GM12878 (cell line): Measurements from ENCODE around the gene PRRC2C. TPM values are rescaled to one million over a fixed set of nuclear protein-coding genes. Genes with fewer than 3 reads are reported as not detected.

ENCODE experiments used
- CHD2 ChIP-seq: IDR thresholded peaks from 2 replicates; pipeline ENCODE4 v1.6.1; 2011; ENCODE audit warnings: low read depth, low read length, improper control_type of control experiment, borderline replicate concordance
- CREB1 ChIP-seq: IDR thresholded peaks from 2 replicates; pipeline ENCODE4 v1.6.1; 2012; ENCODE audit warnings: low read depth, mild to moderate bottlenecking, inconsistent platforms
- EED ChIP-seq: sonication (generic); IDR thresholded peaks from 2 replicates; pipeline ENCODE4 v1.6.1; 2016; ENCODE audit warnings: antibody characterized with exemption, low read depth
- EGR1 ChIP-seq, 2 experiments: IDR thresholded peaks; 1 replicate in 1 of 2; 2 replicates in 1 of 2; pipeline ENCODE4 v1.6.1; 2011 to 2012; ENCODE audit warnings: low read depth in 2 of 2, low read length in 2 of 2, borderline replicate concordance in 1 of 2, mild to moderate bottlenecking in 1 of 2, moderate library complexity in 1 of 2
- ETV6 ChIP-seq, 2 experiments: fragments of 450-650 bp in 1 of 2; IDR thresholded peaks in 1 of 2; conservative IDR thresholded peaks in 1 of 2; 2 replicates each; pipeline ENCODE4 v1.6.1; 2014; ENCODE audit warnings: antibody characterized with exemption in 1 of 2, borderline replicate concordance in 1 of 2, low read depth in 1 of 2, mild to moderate bottlenecking in 1 of 2, moderate library complexity in 1 of 2
- HDAC6 ChIP-seq: fragments of 200-600 bp; sonication (generic); IDR thresholded peaks from one replicate; pipeline ENCODE4 v1.8.0; 2017; ENCODE audit warnings: antibody characterized with exemption; ENCODE audit not compliant: unreplicated experiment
- IKZF1 ChIP-seq: fragments of 450-650 bp; conservative IDR thresholded peaks from 2 replicates; pipeline ENCODE4 v1.6.1; 2017; ENCODE audit warnings: antibody characterized with exemption, mild to moderate bottlenecking
- IRF5 ChIP-seq: fragments of 450-650 bp; IDR thresholded peaks from 2 replicates; pipeline ENCODE4 v1.6.1; 2017; ENCODE audit warnings: borderline replicate concordance
- KDM1A ChIP-seq: fragments of 200-600 bp; sonication (generic); IDR thresholded peaks from 2 replicates; pipeline ENCODE4 v1.6.1; 2016; ENCODE audit warnings: borderline replicate concordance
- NFYB ChIP-seq: IDR thresholded peaks from 2 replicates; pipeline ENCODE4 v1.6.1; 2011; ENCODE audit warnings: low read depth, mild to moderate bottlenecking, low read length, improper control_type of control experiment, moderate library complexity; ENCODE audit not compliant: insufficient read depth
- NR2C1 ChIP-seq: fragments of 450-650 bp; IDR thresholded peaks from 2 replicates; pipeline ENCODE4 v1.6.1; 2017; ENCODE audit warnings: antibody characterized with exemption, mild to moderate bottlenecking, moderate library complexity
- NR2C2 ChIP-seq: IDR thresholded peaks from 2 replicates; pipeline ENCODE4 v1.6.1; 2011; ENCODE audit warnings: borderline replicate concordance, low read depth; ENCODE audit not compliant: control insufficient read depth, insufficient read length
- NRF1 ChIP-seq: conservative IDR thresholded peaks from 2 replicates; pipeline ENCODE4 v1.6.1; 2011; ENCODE audit warnings: mild to moderate bottlenecking, low read depth, low read length, improper control_type of control experiment
- PAX5 ChIP-seq: IDR thresholded peaks from 2 replicates; pipeline ENCODE4 v1.6.1; 2011; ENCODE audit warnings: low read depth, low read length, borderline replicate concordance
- PAX8 ChIP-seq: fragments of 450-650 bp; IDR thresholded peaks from 2 replicates; pipeline ENCODE4 v1.6.1; 2017; ENCODE audit warnings: mild to moderate bottlenecking, moderate library complexity
- POLR2A ChIP-seq: IDR thresholded peaks from 2 replicates; pipeline ENCODE4 v1.6.1; 2011; ENCODE audit warnings: low read depth, mild to moderate bottlenecking, low read length
- RB1 ChIP-seq: fragments of 450-650 bp; formaldehyde crosslinking; IDR thresholded peaks from 2 replicates; pipeline ENCODE4 v1.6.1; 2017; ENCODE audit warnings: mild to moderate bottlenecking, borderline replicate concordance
- RFX5 ChIP-seq: IDR thresholded peaks from 2 replicates; pipeline ENCODE4 v1.6.1; 2011; ENCODE audit warnings: low read depth, low read length, improper control_type of control experiment
- SMAD1 ChIP-seq: fragments of 450-650 bp; IDR thresholded peaks from 2 replicates; pipeline ENCODE4 v1.6.1; 2018; ENCODE audit warnings: mild to moderate bottlenecking, low read depth; ENCODE audit not compliant: partially characterized antibody
- SREBF1 ChIP-seq: IDR thresholded peaks from 2 replicates; pipeline ENCODE4 v1.6.1; 2012; ENCODE audit warnings: mild to moderate bottlenecking, low read length
- TCF3 ChIP-seq: IDR thresholded peaks from 2 replicates; pipeline ENCODE4 v1.6.1; 2012; ENCODE audit warnings: low read depth, mild to moderate bottlenecking, low read length, borderline replicate concordance; ENCODE audit not compliant: insufficient read depth
- ZBTB4 ChIP-seq: fragments of 450-650 bp; formaldehyde crosslinking; IDR thresholded peaks from 2 replicates; pipeline ENCODE4 v1.4.0; 2022; ENCODE audit warnings: mild to moderate bottlenecking, moderate library complexity
- ZNF24 ChIP-seq: fragments of 450-650 bp; IDR thresholded peaks from 2 replicates; pipeline ENCODE4 v1.6.1; 2017; ENCODE audit warnings: antibody characterized with exemption, mild to moderate bottlenecking
- ZNF384 ChIP-seq: IDR thresholded peaks from 2 replicates; pipeline ENCODE4 v1.6.1; 2012; ENCODE audit warnings: low read depth, mild to moderate bottlenecking, low read length, improper control_type of control experiment, borderline replicate concordance
- ZSCAN29 ChIP-seq: fragments of 450-650 bp; IDR thresholded peaks from 2 replicates; pipeline ENCODE4 v1.6.1; 2017; ENCODE audit warnings: mild to moderate bottlenecking, moderate library complexity
- ZZZ3 ChIP-seq: IDR thresholded peaks from 2 replicates; pipeline ENCODE4 v1.6.1; 2011; ENCODE audit warnings: low read depth; ENCODE audit not compliant: control insufficient read depth, insufficient read length
- polyA plus RNA-seq, 11 experiments: library from polyadenylated mRNA; depleted of rRNA in 4 of 11; unstranded in 6 of 11; stranded (reverse) in 5 of 11; fragments of >200 nt; fragmentation: Nextera tagmentation in 4 of 11; fragmentation: Illumina TruSeq in 1 of 11; extraction: Ambion mirVana in 4 of 11; extraction: Trizol in 1 of 11; gene quantifications; 1 replicate in 1 of 11; 2 replicates in 10 of 11; pipeline versions ENCODE4 v1.2.1 to v1.2.3, GENCODE V29; 2011 to 2016; ENCODE audit warnings: inconsistent platforms in 2 of 11, missing spikeins in 2 of 11, low read depth in 1 of 11
- total RNA-seq, 4 experiments: library from RNA; depleted of rRNA in 3 of 4; stranded (reverse); fragments of >200 nt in 3 of 4; fragmentation: Illumina TruSeq in 1 of 4; extraction: Trizol in 1 of 4; gene quantifications; 2 replicates each; pipeline versions ENCODE4 v1.2.1 to v1.2.3, GENCODE V29; 2013 to 2021
- TF ChIP-seq, protein P1 (sequence below): fragments of 450-650 bp; IDR thresholded peaks from 2 replicates; pipeline ENCODE4 v1.6.1; 2017; ENCODE audit warnings: mild to moderate bottlenecking, low read depth, inconsistent platforms; ENCODE audit not compliant: poor library complexity, severe bottlenecking

PRRC2C gene
- total and polyA plus RNA-seq, 10 of the 15 experiments (the other 5 are each of a cell fraction or from before 2014, with no cell fraction given): 53.4 to 182 (median 91.8) TPM

- TF ChIP-seq ETV6 (conservative IDR thresholded peaks at IDR 0.05 in 1 of 2, IDR thresholded peaks at IDR 0.05 in 1 of 2; ENCODE audit: borderline replicate concordance in 1 of 2, low read depth in 1 of 2) (no peak), NR2C1 (no peak), ZNF384 (peak; percentile 92), EED (no peak), ZBTB4 (CRISPR knock-in tag) (no peak), HDAC6 (no peak), NFYB (no peak), RFX5 (no peak), NR2C2 (no peak), TCF3 (0 out of 2 replicates have a peak, but pooled peaks have one; percentile 14), IRF5 (no peak), PAX5 (no peak), SMAD1 (no peak), NRF1 (no peak), CHD2 (no peak), ZNF24 (no peak), PAX8 (no peak), POLR2A (no peak), RB1 (no peak), IKZF1 (no peak), SREBF1 (no peak), ZSCAN29 (no peak), KDM1A (no peak), CREB1 (0 out of 2 replicates have a peak, but pooled peaks have one; percentile 18), EGR1 (IDR thresholded peaks at IDR 0.05; ENCODE audit: borderline replicate concordance in 1 of 2, low read depth in 2 of 2, low read length in 2 of 2) (0 out of 3 replicates have a peak, but pooled peaks of 1 of the 2 experiments have one; percentile 20), ZZZ3 (no peak)
- TF ChIP-seq, protein P1, sequence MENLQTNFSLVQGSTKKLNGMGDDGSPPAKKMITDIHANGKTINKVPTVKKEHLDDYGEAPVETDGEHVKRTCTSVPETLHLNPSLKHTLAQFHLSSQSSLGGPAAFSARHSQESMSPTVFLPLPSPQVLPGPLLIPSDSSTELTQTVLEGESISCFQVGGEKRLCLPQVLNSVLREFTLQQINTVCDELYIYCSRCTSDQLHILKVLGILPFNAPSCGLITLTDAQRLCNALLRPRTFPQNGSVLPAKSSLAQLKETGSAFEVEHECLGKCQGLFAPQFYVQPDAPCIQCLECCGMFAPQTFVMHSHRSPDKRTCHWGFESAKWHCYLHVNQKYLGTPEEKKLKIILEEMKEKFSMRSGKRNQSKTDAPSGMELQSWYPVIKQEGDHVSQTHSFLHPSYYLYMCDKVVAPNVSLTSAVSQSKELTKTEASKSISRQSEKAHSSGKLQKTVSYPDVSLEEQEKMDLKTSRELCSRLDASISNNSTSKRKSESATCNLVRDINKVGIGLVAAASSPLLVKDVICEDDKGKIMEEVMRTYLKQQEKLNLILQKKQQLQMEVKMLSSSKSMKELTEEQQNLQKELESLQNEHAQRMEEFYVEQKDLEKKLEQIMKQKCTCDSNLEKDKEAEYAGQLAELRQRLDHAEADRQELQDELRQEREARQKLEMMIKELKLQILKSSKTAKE: no peak
These were observed 754 bp downstream of the PRRC2C start (continued) for GRCh38 chr1:171486048-171486519.
